Coronary artery (tissue), 2 donors: Measurements from ENCODE around the gene C16orf74.

Experiments used
- DNase-seq: peaks from one replicate; pipeline ENCODE4 v3.0.0-alpha.2; 2017; ENCODE audit warnings: low spot score
- H3K27ac ChIP-seq, 2 donors: fragments of 200-600 bp; sonication (generic); one replicate each; pipeline ENCODE4 v1.5.1; 2016 to 2019
- H3K4me3 ChIP-seq: fragments of 200-600 bp; sonication (generic); 2 replicates; pipeline ENCODE4 v1.5.1; 2016; ENCODE audit warnings: mild to moderate bottlenecking, moderate library complexity
- TF ChIP-seq, protein P1 (sequence below): fragments of 200-600 bp; sonication (generic); IDR thresholded peaks from one replicate; pipeline ENCODE4 v1.5.1; 2019; ENCODE audit warnings: antibody characterized with exemption

The C16orf74 gene

DNA sequence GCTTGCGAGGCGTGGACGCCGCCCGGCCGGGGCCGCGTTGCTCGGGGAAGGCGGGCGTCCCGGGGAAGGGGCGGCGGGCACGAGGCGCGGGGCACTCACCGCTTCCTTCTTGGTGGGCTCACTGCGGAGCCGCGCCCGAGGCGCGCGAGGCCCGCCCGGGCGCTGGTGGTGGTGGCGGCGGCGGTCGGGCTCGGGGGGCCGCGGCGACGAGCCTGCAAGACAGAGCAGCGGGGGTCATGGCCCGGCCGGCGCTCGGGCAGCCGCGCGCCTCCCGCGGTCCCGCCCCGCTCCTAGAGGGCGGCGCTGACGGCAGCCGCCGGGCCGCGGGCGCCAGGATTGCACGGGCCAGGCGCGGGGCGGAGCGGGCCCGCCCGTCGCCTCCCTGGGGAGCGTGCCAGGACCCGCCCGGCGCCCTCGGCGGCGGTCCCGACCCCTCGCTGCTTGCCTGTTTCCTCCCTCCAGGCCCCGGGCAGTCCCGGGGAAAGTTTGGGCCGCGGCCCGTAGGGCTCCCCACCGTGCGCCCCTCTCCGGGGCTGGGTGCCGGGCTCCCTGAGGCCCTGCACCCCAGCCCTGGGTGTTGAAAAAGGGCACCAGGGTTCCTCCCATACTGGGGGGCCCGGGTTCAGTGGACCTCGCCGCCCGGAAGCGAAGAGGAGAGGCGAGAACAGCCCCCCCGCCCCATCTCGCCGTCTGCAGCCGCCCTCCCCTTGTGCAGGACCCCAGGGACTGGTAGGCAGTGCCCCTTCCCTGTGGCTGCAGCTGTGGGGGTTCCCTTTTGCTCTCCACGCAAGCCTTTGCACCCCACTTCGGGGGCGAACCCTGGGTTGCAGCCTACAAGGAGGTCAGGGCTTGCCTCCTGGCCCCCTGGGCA lies at the start of gene C16orf74:
Gene C16orf74 (minus strand): TSS at position 270 of the 871 bp plus-strand sequence. CDS start 15,879 bp downstream, outside the sequence.
- H3K27ac ChIP-seq = no peak within 1 kb of the TSS
- TF ChIP-seq, protein P1, sequence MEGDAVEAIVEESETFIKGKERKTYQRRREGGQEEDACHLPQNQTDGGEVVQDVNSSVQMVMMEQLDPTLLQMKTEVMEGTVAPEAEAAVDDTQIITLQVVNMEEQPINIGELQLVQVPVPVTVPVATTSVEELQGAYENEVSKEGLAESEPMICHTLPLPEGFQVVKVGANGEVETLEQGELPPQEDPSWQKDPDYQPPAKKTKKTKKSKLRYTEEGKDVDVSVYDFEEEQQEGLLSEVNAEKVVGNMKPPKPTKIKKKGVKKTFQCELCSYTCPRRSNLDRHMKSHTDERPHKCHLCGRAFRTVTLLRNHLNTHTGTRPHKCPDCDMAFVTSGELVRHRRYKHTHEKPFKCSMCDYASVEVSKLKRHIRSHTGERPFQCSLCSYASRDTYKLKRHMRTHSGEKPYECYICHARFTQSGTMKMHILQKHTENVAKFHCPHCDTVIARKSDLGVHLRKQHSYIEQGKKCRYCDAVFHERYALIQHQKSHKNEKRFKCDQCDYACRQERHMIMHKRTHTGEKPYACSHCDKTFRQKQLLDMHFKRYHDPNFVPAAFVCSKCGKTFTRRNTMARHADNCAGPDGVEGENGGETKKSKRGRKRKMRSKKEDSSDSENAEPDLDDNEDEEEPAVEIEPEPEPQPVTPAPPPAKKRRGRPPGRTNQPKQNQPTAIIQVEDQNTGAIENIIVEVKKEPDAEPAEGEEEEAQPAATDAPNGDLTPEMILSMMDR = no peak
- peak within 1 kb of the TSS; percentile 83 for H3K4me3 ChIP-seq
- DNase-seq = no peak

- Histone ChIP-seq H3K27ac (peak overlapping the region; percentile 83 to 88), H3K4me3 (peak overlapping the region; percentile 91)
- no peak for DNase-seq
- TF ChIP-seq, protein P1 = no peak
These were observed 49.4 kb upstream of the C16orf74 start for GRCh38 chr16:85800321-85800669.

GRCh38 chr16:85799497-85800320 lies 48.8 kb upstream of the C16orf74 start, which contains the start of the genes COX4I1 and EMC8:
Gene COX4I1, plus strand, starts transcription at chr16:85799695. Its CDS starts 1,511 bp downstream, at chr16:85801206.
Gene EMC8, minus strand, starts transcription at chr16:85799544. Its CDS starts 249 bp downstream, at chr16:85799295.
- DNase-seq = peak; percentile 95
- Histone ChIP-seq H3K4me3 (peak within 1 kb of the TSS; percentile 91), H3K27ac (peak within 1 kb of the TSS; percentile 83 to 88)
- TF ChIP-seq, protein P1 = no peak

DNA sequence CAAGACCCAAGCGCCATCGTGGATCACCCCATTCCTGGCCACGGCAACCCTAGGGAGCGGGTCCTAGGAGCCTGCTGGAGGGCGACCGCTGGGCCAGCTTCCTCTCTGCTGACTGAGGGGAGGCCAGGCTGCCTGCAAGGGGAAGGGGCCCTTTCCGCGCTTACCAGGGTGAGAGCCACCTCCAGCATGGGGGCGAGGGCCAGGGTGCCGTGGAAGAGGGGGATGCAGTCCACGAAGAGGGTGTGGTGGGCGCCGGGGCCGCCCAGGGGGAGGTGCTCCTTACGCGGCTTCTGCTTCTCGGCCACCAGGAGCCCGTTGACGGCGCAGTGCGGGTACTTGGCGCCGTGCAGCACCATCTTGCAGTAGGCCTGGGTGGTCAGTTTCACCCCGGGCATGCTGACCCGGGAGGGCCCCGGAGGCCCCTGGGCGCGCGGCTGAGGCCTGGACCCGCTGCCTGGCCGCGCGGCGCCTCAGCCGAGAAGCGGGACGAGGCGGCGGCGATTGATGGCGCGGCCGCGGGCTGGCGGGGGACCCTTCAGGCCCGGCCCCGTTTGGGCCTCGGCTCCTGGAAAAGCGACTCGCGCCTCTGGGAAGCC lies 48.1 kb upstream of the C16orf74 start:
- TF ChIP-seq, protein P1 = no peak
- no peak for DNase-seq
- peak overlapping the region; percentile 91 for H3K4me3 ChIP-seq
- H3K27ac ChIP-seq = peak overlapping the region; percentile 83 to 88

DNA sequence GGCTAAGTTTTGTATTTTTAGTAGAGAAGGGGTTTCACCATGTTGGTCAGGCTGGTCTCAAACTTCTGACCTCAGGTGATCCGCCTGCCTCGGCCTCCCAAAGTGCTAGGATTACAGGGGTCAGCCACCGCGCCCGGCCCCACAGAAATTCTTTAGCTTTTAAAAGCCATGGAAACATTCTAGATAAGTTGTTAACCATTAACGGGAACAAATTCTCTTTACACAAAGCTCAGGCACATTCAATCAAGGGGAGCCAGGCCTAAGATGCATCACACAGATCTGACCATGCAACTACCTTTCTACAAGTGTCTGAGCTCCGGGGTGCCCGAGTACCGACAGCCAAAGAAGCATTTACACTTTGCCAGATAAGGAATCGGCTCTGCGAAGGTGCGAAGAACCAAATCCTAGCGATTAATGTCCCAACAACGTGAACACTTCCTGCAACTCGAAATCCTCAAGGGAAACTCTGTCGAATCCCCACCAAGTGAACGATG lies 47.4 kb upstream of the C16orf74 start:
- Histone ChIP-seq H3K4me3 (peak overlapping the region; percentile 91), H3K27ac (no peak overlapping the region)
- DNase-seq = no peak
- TF ChIP-seq, protein P1 = no peak

- DNase-seq = no peak
- H3K27ac ChIP-seq = no peak overlapping the region
- TF ChIP-seq, protein P1 = no peak
- no peak overlapping the region for H3K4me3 ChIP-seq
These were observed 45.7 kb upstream of the C16orf74 start for GRCh38 chr16:85796599-85796998.
